ENCODE measurements around the gene CCL17. TPM values are rescaled to one million over a fixed set of nuclear protein-coding genes. Genes with fewer than 3 reads are reported as not detected.

The CCL17 gene
- total and polyA plus RNA-seq, 9 donors: not detected

GRCh38 chr16:57462209-57462977, 57.8 kb downstream of the CCL17 start, which contains the start of gene POLR2C:
POLR2C (plus strand) TSS chr16:57462679; CDS start chr16:57462725, 46 bp downstream.
- TF ChIP-seq CTCF (IDR thresholded peaks at IDR 0.05) (peak; percentile 91 to 96 (median 94)), POLR2A (IDR thresholded peaks at IDR 0.05) (peak; percentile 92), EP300 (IDR thresholded peaks at IDR 0.05) (no peak)
- 0 to 1% (median 1%) methylated on average over 44 to 47 of the region's 47 CpGs for WGBS, 3 donors
- Histone ChIP-seq H3K9me3 (no peaks in the 10 kb centered on the region), H3K36me3 (no peaks in the 10 kb centered on the region), H3K27ac (peak within 1 kb of the TSS; percentile 56 to 76), H3K27me3 (no peaks in the 10 kb centered on the region), H3K4me1 (ENCODE audit: insufficient read depth) (peaks cover 11% of the 10 kb centered on the region), H3K4me3 (peak within 1 kb of the TSS; percentile 99)
- intact Hi-C loops (cut with DNase I): loop anchor here in 1 of 4 donors (10.0 kb wide), 1 partner anchor 52 kb away; no protein-coding TSS in a partner anchor
- DNase-seq: peak; percentile 82 to 92 (median 87)

GRCh38 chr16:57462978-57463362, 58.4 kb downstream of the CCL17 start:
- TF ChIP-seq EP300 (IDR thresholded peaks at IDR 0.05): no peak
- no peak for TF ChIP-seq POLR2A (IDR thresholded peaks at IDR 0.05)
- TF ChIP-seq CTCF (IDR thresholded peaks at IDR 0.05): no peak
- intact Hi-C loops (cut with DNase I): loop anchor here in 1 of 4 donors (10.0 kb wide), 1 partner anchor 52 kb away; no protein-coding TSS in a partner anchor
- DNase-seq: no peak
- 0 to 1% (median 0%) methylated on average over 16 of the region's 16 CpGs for WGBS, 3 donors
- no peaks in the 10 kb centered on the region for H3K36me3 ChIP-seq
- peak overlapping the region; percentile 99 for H3K4me3 ChIP-seq
- H3K9me3 ChIP-seq: no peaks in the 10 kb centered on the region
- peak overlapping the region; percentile 56 to 76 for H3K27ac ChIP-seq
- peaks cover 11% of the 10 kb centered on the region for H3K4me1 ChIP-seq (ENCODE audit: insufficient read depth)
- no peaks in the 10 kb centered on the region for H3K27me3 ChIP-seq

- H3K4me3 ChIP-seq: no peak overlapping the region
- intact Hi-C loops (cut with DNase I): loop anchor here in 1 of 4 donors (10.0 kb wide), 1 partner anchor 50 kb away; no protein-coding TSS in a partner anchor
These were observed 60.0 kb downstream of the CCL17 start for GRCh38 chr16:57464523-57464922.

More at GRCh38 chr16:57464523-57464922, 60.0 kb downstream of the CCL17 start:
- Histone ChIP-seq H3K27ac (no peak overlapping the region), H3K4me1 (ENCODE audit: insufficient read depth) (peaks cover 11% of the 10 kb centered on the region), H3K27me3 (no peaks in the 10 kb centered on the region), H3K9me3 (no peaks in the 10 kb centered on the region), H3K36me3 (no peaks in the 10 kb centered on the region)
- 87 to 96% (median 92%) methylated on average over 2 of the region's 2 CpGs for WGBS, 3 donors
- no peak for TF ChIP-seq EP300 (IDR thresholded peaks at IDR 0.05)
- TF ChIP-seq CTCF (IDR thresholded peaks at IDR 0.05): no peak
- TF ChIP-seq POLR2A (IDR thresholded peaks at IDR 0.05): no peak
- no peak for DNase-seq

Other genes with a start within 250 kb of the CCL17 start
- 10 to 100 TPM; 38.0 to 79.1 (median 59.3) TPM for gene PSME3IP1, start 218.7 kb upstream of the CCL17 start, total RNA-seq
- 100 to 1,000 TPM in 1 of 2 donors, 10 to 100 TPM in 1; 46.8 to 147 TPM for gene PSME3IP1, start 218.7 kb upstream of the CCL17 start, polyA plus RNA-seq
- 10 to 100 TPM; 26.8 to 42.1 (median 29.0) TPM for gene RSPRY1, start 218.4 kb upstream of the CCL17 start, total RNA-seq
- gene RSPRY1, start 218.4 kb upstream of the CCL17 start, polyA plus RNA-seq: 10 to 100 TPM; 15.9 to 22.8 TPM
- gene ARL2BP, start 159.5 kb upstream of the CCL17 start, total RNA-seq: 10 to 100 TPM; 50.0 to 74.3 (median 57.7) TPM
- gene ARL2BP, start 159.5 kb upstream of the CCL17 start, polyA plus RNA-seq: 10 to 100 TPM; 45.3 to 88.0 TPM
- gene PLLP, start 120.1 kb upstream of the CCL17 start, total RNA-seq: 10 to 100 TPM in 1 of 7 donors, 1 to 10 TPM in 5, under 1 TPM in 1; 0.94 to 54.2 (median 4.0) TPM
- 1 to 10 TPM; 3.4 to 5.9 TPM for gene PLLP, start 120.1 kb upstream of the CCL17 start, polyA plus RNA-seq
- gene CCL22, start 46.0 kb upstream of the CCL17 start, total RNA-seq: under 1 TPM in 1 of 7 donors, not detected in 6; 0.74 TPM
- gene CCL22, start 46.0 kb upstream of the CCL17 start, polyA plus RNA-seq: under 1 TPM in 1 of 2 donors, not detected in 1; 0.40 TPM
- gene CX3CL1, start 32.3 kb upstream of the CCL17 start, total RNA-seq: 10 to 100 TPM in 2 of 7 donors, 1 to 10 TPM in 5; 2.2 to 12.2 (median 6.6) TPM
- 1 to 10 TPM; 9.8 to 9.9 TPM for gene CX3CL1, start 32.3 kb upstream of the CCL17 start, polyA plus RNA-seq
- 10 to 100 TPM in 6 of 7 donors, 1 to 10 TPM in 1; 9.2 to 33.5 (median 20.8) TPM for gene CIAPIN1, start 42.6 kb downstream of the CCL17 start, total RNA-seq
- 10 to 100 TPM; 16.0 to 32.8 TPM for gene CIAPIN1, start 42.6 kb downstream of the CCL17 start, polyA plus RNA-seq
- 10 to 100 TPM; 24.4 to 37.5 (median 29.7) TPM for gene COQ9, start 42.7 kb downstream of the CCL17 start, total RNA-seq
- 10 to 100 TPM; 36.2 to 68.8 TPM for gene COQ9, start 42.7 kb downstream of the CCL17 start, polyA plus RNA-seq
- 10 to 100 TPM; 54.9 to 96.9 (median 65.8) TPM for gene POLR2C, start 57.9 kb downstream of the CCL17 start, total RNA-seq
- gene POLR2C, start 57.9 kb downstream of the CCL17 start, polyA plus RNA-seq: 10 to 100 TPM; 70.5 to 74.1 TPM
- 10 to 100 TPM; 14.0 to 34.7 (median 29.2) TPM for gene DOK4, start 81.7 kb downstream of the CCL17 start, total RNA-seq
- 10 to 100 TPM in 1 of 2 donors, 1 to 10 TPM in 1; 9.9 to 26.7 TPM for gene DOK4, start 81.7 kb downstream of the CCL17 start, polyA plus RNA-seq
- 10 to 100 TPM; 11.9 to 22.4 (median 15.6) TPM for gene CCDC102A, start 131.8 kb downstream of the CCL17 start, total RNA-seq
- 10 to 100 TPM in 1 of 2 donors, 1 to 10 TPM in 1; 5.9 to 10.2 TPM for gene CCDC102A, start 131.8 kb downstream of the CCL17 start, polyA plus RNA-seq
- gene ADGRG5, start 137.9 kb downstream of the CCL17 start, total RNA-seq: under 1 TPM; 0.12 to 0.43 (median 0.27) TPM
- gene ADGRG5, start 137.9 kb downstream of the CCL17 start, polyA plus RNA-seq: under 1 TPM in 1 of 2 donors, not detected in 1; 0.15 TPM
- gene ADGRG1, start 223.9 kb downstream of the CCL17 start, total RNA-seq: 10 to 100 TPM in 4 of 7 donors, 1 to 10 TPM in 3; 6.2 to 54.0 (median 20.4) TPM
- gene ADGRG1, start 223.9 kb downstream of the CCL17 start, polyA plus RNA-seq: 1 to 10 TPM; 6.9 to 9.1 TPM

Measured in ovary (tissue), 9 donors.